Thyroid gland (tissue), 4 donors: Measurements from ENCODE around the gene VWA3B. TPM values are rescaled to one million over a fixed set of nuclear protein-coding genes. Genes with fewer than 3 reads are reported as not detected.

Source experiments
- DNase-seq, 2 donors: peaks; one replicate each; pipeline ENCODE4 v3.0.0-alpha.2; 2019
- H3K27ac ChIP-seq, 3 donors: fragments of 200-600 bp; sonication (generic); 1 replicate in 2 of 3; 2 replicates in 1 of 3; pipeline ENCODE4 v1.5.1; 2016 to 2019; ENCODE audit warnings: mild to moderate bottlenecking in 1 of 3, moderate library complexity in 1 of 3
- H3K27me3 ChIP-seq: fragments of 200-600 bp; sonication (generic); one replicate; pipeline ENCODE4 v1.5.1; 2019
- H3K36me3 ChIP-seq, 2 donors: fragments of 200-600 bp; sonication (generic); one replicate each; pipeline ENCODE4 v1.5.1; 2016 to 2019
- H3K4me1 ChIP-seq, 2 donors: fragments of 200-600 bp; sonication (generic); one replicate each; pipeline ENCODE4 v1.5.1; 2017 to 2019
- H3K4me3 ChIP-seq, 3 donors: fragments of 200-600 bp; sonication (generic); replicated peaks in 1 of 3; 1 replicate in 2 of 3; 2 replicates in 1 of 3; pipeline ENCODE4 v1.5.1; 2016; ENCODE audit warnings: mild to moderate bottlenecking in 1 of 3
- H3K9me3 ChIP-seq: fragments of 200-600 bp; sonication (generic); one replicate; pipeline ENCODE4 v1.5.1; 2017
- POLR2A ChIP-seq, 2 donors: fragments of 450-650 bp; IDR thresholded peaks; one replicate each; pipeline ENCODE4 v1.6.1; 2017; ENCODE audit warnings: antibody characterized with exemption in 2 of 2, mild to moderate bottlenecking in 2 of 2, moderate library complexity in 1 of 2
- WGBS, 2 donors: methylation state at CpG; one replicate each; pipeline ENCODE4 v1.1.5; 2017; 5-methylcytosine and 5-hydroxymethylcytosine counted together
- intact Hi-C: fragments of 100-400 bp; cut with DNase I; formaldehyde crosslinking; loops from one replicate; pipeline ENCODE4 v1.15.1; 2023
- total RNA-seq, 4 donors: library from RNA; depleted of rRNA; stranded (reverse); fragments of >200 nt; gene quantifications; one replicate each; pipeline ENCODE4 v1.2.3, GENCODE V29; 2016
- TF ChIP-seq, protein P1 (sequence below), 6 experiments: fragments of 200-600 bp in 3 of 6; fragments of 450-650 bp in 3 of 6; sonication (generic) in 3 of 6; IDR thresholded peaks; one replicate each; pipeline ENCODE4 v1.5.1; 2016 to 2019; ENCODE audit warnings: antibody characterized with exemption in 6 of 6, mild to moderate bottlenecking in 2 of 6, inconsistent platforms in 1 of 6, moderate library complexity in 1 of 6

VWA3B gene
- total RNA-seq, 4 donors from 2014 or later = 0.81 TPM; not detected in 3

DNA sequence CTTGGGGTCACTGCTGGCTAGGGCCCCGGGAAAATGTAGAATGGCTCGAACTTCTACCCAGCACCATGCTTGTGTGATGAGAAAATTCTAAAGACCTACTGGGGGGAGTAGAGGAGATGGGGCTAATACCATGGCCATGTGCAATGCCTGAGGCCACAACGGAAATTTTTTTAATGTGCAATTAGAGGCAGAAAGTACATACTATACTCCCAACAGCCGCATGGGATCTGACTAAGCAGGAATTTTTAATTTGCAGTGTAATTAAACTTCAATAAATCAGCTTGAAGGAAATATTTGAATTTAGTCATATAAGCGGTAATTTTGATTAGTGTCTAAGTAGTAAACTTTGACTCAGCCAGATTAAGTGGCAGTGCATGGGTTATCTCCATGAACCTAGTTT is 206.1 kb downstream of the VWA3B start:
- no peak for DNase-seq

DNA sequence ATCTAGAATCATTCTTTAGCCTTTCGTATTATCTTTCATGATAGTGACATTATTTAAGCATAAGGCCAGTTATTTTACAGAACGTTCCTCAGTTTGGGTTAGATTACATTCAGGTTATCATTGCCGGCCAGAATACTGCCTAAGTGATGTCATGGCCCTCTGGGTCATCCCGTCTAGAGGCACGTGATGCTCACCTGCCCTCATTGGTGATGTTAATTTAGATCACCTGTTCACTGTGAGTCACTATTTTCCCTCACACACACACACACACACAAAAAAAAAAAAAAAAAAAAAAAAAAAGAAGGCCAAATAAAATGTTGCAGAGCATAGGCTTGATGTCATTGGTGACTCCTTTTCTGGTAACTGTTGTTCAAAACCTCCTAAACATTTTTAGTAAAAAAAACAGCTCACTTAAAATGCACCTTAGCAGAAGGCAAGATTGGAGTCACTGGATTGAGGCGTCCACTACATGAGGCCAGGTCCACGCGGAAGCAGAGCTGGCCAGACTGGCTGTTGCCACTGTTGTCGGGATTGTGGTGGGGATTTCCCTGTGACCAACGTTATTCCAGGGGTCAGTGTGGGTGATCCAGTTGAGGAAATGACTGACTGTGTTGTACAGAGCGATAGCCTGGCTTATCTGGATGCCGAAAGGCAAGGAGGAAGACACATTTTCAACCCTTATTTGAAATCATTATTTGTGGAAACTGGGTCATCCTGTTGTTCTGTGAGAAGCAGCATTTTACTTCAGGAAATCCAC is 207.1 kb downstream of the VWA3B start:
- no peak for TF ChIP-seq POLR2A (IDR thresholded peaks at IDR 0.05)
- no peaks in the 10 kb centered on the region for H3K4me1 ChIP-seq
- H3K27me3 ChIP-seq = no peaks in the 10 kb centered on the region
- H3K36me3 ChIP-seq = no peaks in the 10 kb centered on the region
- DNase-seq = no peak
- no peak overlapping the region for H3K4me3 ChIP-seq
- H3K9me3 ChIP-seq = no peaks in the 10 kb centered on the region
- H3K27ac ChIP-seq = no peak overlapping the region
- 79 to 82% methylated on average over 12 of the region's 12 CpGs for WGBS, 2 donors
- intact Hi-C loops = no loop called here

More for the DNA sequence above, 206.1 kb downstream of the VWA3B start:
- intact Hi-C loops = no loop called here
- Histone ChIP-seq H3K9me3 (no peaks in the 10 kb centered on the region), H3K4me3 (no peak overlapping the region), H3K36me3 (no peaks in the 10 kb centered on the region), H3K27me3 (no peaks in the 10 kb centered on the region), H3K27ac (no peak overlapping the region), H3K4me1 (no peaks in the 10 kb centered on the region)
- WGBS, 2 donors = 91 to 94% methylated on average over 5 of the region's 5 CpGs
- TF ChIP-seq, protein P1, sequence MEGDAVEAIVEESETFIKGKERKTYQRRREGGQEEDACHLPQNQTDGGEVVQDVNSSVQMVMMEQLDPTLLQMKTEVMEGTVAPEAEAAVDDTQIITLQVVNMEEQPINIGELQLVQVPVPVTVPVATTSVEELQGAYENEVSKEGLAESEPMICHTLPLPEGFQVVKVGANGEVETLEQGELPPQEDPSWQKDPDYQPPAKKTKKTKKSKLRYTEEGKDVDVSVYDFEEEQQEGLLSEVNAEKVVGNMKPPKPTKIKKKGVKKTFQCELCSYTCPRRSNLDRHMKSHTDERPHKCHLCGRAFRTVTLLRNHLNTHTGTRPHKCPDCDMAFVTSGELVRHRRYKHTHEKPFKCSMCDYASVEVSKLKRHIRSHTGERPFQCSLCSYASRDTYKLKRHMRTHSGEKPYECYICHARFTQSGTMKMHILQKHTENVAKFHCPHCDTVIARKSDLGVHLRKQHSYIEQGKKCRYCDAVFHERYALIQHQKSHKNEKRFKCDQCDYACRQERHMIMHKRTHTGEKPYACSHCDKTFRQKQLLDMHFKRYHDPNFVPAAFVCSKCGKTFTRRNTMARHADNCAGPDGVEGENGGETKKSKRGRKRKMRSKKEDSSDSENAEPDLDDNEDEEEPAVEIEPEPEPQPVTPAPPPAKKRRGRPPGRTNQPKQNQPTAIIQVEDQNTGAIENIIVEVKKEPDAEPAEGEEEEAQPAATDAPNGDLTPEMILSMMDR (IDR thresholded peaks at IDR 0.05) = no peak
- TF ChIP-seq POLR2A (IDR thresholded peaks at IDR 0.05) = no peak

DNA sequence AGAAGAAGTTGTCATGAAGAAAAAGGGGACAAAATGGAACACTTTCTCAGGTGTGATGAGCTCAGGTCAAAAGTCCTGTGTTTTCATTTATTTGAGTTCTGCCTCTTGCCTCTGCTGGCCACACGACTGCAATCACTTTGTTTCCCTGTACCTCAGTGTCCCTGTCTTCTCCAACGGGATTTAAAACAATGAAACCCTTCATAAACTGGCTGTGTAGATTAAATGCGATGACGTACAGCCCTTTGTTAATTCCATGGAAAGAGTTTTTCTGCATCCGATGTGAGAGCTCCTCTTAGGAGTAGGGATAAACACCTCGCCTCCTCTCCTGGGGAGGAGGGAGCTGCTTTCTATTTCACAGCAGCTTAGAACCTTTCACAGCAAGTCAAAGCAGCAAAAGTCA is 207.7 kb downstream of the VWA3B start:
- DNase-seq = no peak
- Histone ChIP-seq H3K27ac (no peak overlapping the region), H3K27me3 (no peaks in the 10 kb centered on the region), H3K4me3 (no peak overlapping the region), H3K36me3 (no peaks in the 10 kb centered on the region), H3K4me1 (no peaks in the 10 kb centered on the region), H3K9me3 (no peaks in the 10 kb centered on the region)
- 70 to 73% methylated on average over 6 of the region's 6 CpGs for WGBS, 2 donors
- no peak for TF ChIP-seq POLR2A (IDR thresholded peaks at IDR 0.05)
- TF ChIP-seq, protein P1 (IDR thresholded peaks at IDR 0.05) = no peak
- intact Hi-C loops = no loop called here

DNA sequence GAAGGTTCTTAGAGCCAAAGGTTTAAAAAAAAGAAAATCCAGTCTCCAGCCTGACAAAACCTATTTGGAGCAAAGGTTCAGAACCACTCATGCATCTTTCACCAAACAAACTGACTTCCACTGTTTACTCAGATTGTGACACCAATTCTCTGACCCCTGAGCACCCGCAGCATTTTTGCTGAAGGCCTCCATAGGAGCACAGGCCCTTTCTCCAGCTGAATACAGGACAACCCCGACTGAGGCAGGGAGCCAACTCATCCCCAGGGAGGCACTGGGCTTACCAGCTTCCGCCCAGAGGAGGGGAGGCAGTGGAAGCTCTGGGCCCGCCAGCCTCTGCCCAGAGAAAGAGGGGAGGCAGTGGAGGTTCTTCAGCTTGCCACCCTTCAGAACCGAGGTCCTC is 208.3 kb downstream of the VWA3B start:
- DNase-seq = no peak
- no peaks in the 10 kb centered on the region for H3K27me3 ChIP-seq

DNA sequence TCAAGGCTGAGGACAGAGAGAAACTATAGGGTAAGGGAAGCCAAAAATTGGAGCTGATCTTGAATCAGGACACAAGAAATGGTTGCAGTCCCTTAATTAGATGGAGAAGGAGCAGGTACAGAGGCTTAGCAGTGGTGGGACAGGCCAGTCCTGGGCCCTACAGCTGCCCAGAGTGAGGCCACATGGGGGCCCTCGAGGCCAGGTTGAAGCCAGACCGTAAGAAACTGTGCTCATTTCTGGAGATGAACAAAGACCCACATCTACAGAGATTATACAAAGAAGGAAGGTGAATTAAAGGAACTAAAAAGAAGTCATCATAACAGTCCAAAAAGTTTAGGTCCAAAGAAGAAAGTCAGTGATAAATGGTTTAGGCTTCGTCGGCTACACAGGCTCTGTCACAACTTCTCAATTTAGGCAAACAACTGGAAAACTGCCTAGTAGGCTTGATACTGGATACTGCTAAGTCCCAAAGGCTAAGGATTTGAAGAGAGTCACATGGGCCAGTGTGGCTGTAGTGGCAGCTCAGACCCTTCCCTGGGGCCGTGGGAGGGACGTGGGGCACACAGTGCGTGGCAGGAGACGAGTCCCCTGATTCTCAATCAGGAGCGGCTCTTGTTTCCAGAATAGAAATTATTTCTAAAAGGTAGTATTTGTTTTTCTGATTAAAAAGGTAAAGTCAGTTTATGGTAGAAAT is 208.9 kb downstream of the VWA3B start:
- Histone ChIP-seq H3K27ac (no peak overlapping the region), H3K4me1 (no peaks in the 10 kb centered on the region), H3K9me3 (no peaks in the 10 kb centered on the region), H3K36me3 (no peaks in the 10 kb centered on the region), H3K4me3 (no peak overlapping the region), H3K27me3 (no peaks in the 10 kb centered on the region)
- intact Hi-C loops = no loop called here
- DNase-seq = no peak
- WGBS, 2 donors = 85 to 91% methylated on average over 9 of the region's 9 CpGs
- TF ChIP-seq, protein P1 (IDR thresholded peaks at IDR 0.05) = no peak
- no peak for TF ChIP-seq POLR2A (IDR thresholded peaks at IDR 0.05)

More for the DNA sequence above, 208.3 kb downstream of the VWA3B start:
- no peaks in the 10 kb centered on the region for H3K4me1 ChIP-seq
- no peaks in the 10 kb centered on the region for H3K9me3 ChIP-seq
- intact Hi-C loops = no loop called here
- H3K27ac ChIP-seq = no peak overlapping the region
- TF ChIP-seq, protein P1 (IDR thresholded peaks at IDR 0.05) = no peak
- no peak for TF ChIP-seq POLR2A (IDR thresholded peaks at IDR 0.05)
- no peaks in the 10 kb centered on the region for H3K36me3 ChIP-seq
- no peak overlapping the region for H3K4me3 ChIP-seq
- 59 to 68% methylated on average over 4 to 5 of the region's 5 CpGs for WGBS, 2 donors
